ENCODE measurements around the gene BUD31.

DNA sequence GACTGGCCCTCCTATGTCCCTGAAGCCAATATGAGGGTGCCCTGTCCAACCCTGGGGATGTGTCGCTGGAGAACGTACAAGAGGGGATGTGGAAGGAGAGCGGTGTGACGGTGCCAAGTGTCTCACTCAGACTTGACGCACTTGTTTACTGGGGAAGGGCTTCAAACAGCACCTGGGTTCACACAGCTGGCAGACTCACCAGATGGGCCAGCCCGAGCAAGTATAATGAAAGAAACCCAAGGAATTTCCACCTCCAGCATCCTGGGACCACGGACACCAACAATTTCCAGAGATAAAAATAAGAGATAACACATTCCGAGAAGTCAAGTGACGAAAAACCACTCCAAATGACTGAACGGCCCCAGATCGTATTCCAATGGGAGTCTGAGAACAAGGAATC lies 51.9 kb downstream of the BUD31 start:
- TF ChIP-seq, protein P1, sequence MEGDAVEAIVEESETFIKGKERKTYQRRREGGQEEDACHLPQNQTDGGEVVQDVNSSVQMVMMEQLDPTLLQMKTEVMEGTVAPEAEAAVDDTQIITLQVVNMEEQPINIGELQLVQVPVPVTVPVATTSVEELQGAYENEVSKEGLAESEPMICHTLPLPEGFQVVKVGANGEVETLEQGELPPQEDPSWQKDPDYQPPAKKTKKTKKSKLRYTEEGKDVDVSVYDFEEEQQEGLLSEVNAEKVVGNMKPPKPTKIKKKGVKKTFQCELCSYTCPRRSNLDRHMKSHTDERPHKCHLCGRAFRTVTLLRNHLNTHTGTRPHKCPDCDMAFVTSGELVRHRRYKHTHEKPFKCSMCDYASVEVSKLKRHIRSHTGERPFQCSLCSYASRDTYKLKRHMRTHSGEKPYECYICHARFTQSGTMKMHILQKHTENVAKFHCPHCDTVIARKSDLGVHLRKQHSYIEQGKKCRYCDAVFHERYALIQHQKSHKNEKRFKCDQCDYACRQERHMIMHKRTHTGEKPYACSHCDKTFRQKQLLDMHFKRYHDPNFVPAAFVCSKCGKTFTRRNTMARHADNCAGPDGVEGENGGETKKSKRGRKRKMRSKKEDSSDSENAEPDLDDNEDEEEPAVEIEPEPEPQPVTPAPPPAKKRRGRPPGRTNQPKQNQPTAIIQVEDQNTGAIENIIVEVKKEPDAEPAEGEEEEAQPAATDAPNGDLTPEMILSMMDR (conservative IDR thresholded peaks at IDR 0.05; ENCODE audit: low read depth in 2 of 2) = no peak
- TF ChIP-seq POLR2AphosphoS5 (IDR thresholded peaks at IDR 0.05; ENCODE audit: low read depth) (no peak), EZH2 (IDR thresholded peaks at IDR 0.05; ENCODE audit: low read depth, unreplicated experiment) (no peak), JUNB (IDR thresholded peaks at IDR 0.05; ENCODE audit: unreplicated experiment) (no peak), ZNF114 (CRISPR knock-in tag; IDR thresholded peaks at IDR 0.05) (no peak), EZH2phosphoT487 (IDR thresholded peaks at IDR 0.05; ENCODE audit: unreplicated experiment) (no peak), ZNF331 (CRISPR knock-in tag; IDR thresholded peaks at IDR 0.05; ENCODE audit: low read depth) (no peak), CREB1 (CRISPR knock-in tag; IDR thresholded peaks at IDR 0.05; ENCODE audit: low read depth) (no peak), ETS1 (IDR thresholded peaks at IDR 0.05) (no peak)
- TF ChIP-seq, protein P2, sequence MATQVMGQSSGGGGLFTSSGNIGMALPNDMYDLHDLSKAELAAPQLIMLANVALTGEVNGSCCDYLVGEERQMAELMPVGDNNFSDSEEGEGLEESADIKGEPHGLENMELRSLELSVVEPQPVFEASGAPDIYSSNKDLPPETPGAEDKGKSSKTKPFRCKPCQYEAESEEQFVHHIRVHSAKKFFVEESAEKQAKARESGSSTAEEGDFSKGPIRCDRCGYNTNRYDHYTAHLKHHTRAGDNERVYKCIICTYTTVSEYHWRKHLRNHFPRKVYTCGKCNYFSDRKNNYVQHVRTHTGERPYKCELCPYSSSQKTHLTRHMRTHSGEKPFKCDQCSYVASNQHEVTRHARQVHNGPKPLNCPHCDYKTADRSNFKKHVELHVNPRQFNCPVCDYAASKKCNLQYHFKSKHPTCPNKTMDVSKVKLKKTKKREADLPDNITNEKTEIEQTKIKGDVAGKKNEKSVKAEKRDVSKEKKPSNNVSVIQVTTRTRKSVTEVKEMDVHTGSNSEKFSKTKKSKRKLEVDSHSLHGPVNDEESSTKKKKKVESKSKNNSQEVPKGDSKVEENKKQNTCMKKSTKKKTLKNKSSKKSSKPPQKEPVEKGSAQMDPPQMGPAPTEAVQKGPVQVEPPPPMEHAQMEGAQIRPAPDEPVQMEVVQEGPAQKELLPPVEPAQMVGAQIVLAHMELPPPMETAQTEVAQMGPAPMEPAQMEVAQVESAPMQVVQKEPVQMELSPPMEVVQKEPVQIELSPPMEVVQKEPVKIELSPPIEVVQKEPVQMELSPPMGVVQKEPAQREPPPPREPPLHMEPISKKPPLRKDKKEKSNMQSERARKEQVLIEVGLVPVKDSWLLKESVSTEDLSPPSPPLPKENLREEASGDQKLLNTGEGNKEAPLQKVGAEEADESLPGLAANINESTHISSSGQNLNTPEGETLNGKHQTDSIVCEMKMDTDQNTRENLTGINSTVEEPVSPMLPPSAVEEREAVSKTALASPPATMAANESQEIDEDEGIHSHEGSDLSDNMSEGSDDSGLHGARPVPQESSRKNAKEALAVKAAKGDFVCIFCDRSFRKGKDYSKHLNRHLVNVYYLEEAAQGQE (IDR thresholded peaks at IDR 0.05; ENCODE audit: unreplicated experiment) = no peak
- TF ChIP-seq, protein P3, sequence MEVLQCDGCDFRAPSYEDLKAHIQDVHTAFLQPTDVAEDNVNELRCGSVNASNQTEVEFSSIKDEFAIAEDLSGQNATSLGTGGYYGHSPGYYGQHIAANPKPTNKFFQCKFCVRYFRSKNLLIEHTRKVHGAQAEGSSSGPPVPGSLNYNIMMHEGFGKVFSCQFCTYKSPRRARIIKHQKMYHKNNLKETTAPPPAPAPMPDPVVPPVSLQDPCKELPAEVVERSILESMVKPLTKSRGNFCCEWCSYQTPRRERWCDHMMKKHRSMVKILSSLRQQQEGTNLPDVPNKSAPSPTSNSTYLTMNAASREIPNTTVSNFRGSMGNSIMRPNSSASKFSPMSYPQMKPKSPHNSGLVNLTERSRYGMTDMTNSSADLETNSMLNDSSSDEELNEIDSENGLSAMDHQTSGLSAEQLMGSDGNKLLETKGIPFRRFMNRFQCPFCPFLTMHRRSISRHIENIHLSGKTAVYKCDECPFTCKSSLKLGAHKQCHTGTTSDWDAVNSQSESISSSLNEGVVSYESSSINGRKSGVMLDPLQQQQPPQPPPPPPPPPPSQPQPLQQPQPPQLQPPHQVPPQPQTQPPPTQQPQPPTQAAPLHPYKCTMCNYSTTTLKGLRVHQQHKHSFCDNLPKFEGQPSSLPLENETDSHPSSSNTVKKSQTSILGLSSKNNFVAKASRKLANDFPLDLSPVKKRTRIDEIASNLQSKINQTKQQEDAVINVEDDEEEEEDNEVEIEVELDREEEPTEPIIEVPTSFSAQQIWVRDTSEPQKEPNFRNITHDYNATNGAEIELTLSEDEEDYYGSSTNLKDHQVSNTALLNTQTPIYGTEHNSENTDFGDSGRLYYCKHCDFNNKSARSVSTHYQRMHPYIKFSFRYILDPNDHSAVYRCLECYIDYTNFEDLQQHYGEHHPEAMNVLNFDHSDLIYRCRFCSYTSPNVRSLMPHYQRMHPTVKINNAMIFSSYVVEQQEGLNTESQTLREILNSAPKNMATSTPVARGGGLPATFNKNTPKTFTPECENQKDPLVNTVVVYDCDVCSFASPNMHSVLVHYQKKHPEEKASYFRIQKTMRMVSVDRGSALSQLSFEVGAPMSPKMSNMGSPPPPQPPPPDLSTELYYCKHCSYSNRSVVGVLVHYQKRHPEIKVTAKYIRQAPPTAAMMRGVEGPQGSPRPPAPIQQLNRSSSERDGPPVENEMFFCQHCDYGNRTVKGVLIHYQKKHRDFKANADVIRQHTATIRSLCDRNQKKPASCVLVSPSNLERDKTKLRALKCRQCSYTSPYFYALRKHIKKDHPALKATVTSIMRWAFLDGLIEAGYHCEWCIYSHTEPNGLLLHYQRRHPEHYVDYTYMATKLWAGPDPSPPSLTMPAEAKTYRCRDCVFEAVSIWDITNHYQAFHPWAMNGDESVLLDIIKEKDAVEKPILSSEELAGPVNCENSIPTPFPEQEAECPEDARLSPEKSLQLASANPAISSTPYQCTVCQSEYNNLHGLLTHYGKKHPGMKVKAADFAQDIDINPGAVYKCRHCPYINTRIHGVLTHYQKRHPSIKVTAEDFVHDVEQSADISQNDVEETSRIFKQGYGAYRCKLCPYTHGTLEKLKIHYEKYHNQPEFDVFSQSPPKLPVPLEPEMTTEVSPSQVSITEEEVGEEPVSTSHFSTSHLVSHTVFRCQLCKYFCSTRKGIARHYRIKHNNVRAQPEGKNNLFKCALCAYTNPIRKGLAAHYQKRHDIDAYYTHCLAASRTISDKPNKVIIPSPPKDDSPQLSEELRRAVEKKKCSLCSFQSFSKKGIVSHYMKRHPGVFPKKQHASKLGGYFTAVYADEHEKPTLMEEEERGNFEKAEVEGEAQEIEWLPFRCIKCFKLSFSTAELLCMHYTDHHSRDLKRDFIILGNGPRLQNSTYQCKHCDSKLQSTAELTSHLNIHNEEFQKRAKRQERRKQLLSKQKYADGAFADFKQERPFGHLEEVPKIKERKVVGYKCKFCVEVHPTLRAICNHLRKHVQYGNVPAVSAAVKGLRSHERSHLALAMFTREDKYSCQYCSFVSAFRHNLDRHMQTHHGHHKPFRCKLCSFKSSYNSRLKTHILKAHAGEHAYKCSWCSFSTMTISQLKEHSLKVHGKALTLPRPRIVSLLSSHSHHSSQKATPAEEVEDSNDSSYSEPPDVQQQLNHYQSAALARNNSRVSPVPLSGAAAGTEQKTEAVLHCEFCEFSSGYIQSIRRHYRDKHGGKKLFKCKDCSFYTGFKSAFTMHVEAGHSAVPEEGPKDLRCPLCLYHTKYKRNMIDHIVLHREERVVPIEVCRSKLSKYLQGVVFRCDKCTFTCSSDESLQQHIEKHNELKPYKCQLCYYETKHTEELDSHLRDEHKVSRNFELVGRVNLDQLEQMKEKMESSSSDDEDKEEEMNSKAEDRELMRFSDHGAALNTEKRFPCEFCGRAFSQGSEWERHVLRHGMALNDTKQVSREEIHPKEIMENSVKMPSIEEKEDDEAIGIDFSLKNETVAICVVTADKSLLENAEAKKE (CRISPR knock-in tag; IDR thresholded peaks at IDR 0.05) = no peak
